Type B pancreatic cell (in vitro differentiated cells): ENCODE results near the gene ZNF70. TPM values are rescaled to one million over a fixed set of nuclear protein-coding genes. Genes with fewer than 3 reads are reported as not detected.

ENCODE experiments used
- DNase-seq: peaks from one replicate; pipeline ENCODE4 v3.0.0; 2021; ENCODE audit warnings: mixed read lengths; ENCODE audit not compliant: unreplicated experiment; ENCODE audit errors: extremely low spot score
- H3K27ac Mint-ChIP-seq: 2 replicates; pipeline ENCODE4 v1.8.0; 2021; ENCODE audit warnings: mild to moderate bottlenecking, mixed read lengths
- H3K27me3 Mint-ChIP-seq: 2 replicates; pipeline ENCODE4 v1.8.0; 2021; ENCODE audit warnings: mixed read lengths
- H3K36me3 Mint-ChIP-seq: 2 replicates; pipeline ENCODE4 v1.8.0; 2021; ENCODE audit warnings: mixed read lengths
- H3K4me1 Mint-ChIP-seq: one replicate; pipeline ENCODE4 v1.8.0; 2021; ENCODE audit warnings: mixed read lengths; ENCODE audit not compliant: unreplicated experiment
- H3K4me3 Mint-ChIP-seq: 2 replicates; pipeline ENCODE4 v1.8.0; 2021; ENCODE audit warnings: mild to moderate bottlenecking, mixed read lengths
- H3K9me3 Mint-ChIP-seq: 2 replicates; pipeline ENCODE4 v1.8.0; 2021; ENCODE audit warnings: mixed read lengths
- total RNA-seq: library from RNA; stranded (reverse); gene quantifications from 2 replicates; pipeline ENCODE4 v1.2.1, GENCODE V29; 2021; ENCODE audit warnings: low replicate concordance
- TF ChIP-seq, protein P1 (sequence below): fragments of 200-600 bp; sonication (generic); conservative IDR thresholded peaks from 2 replicates; pipeline ENCODE4 v1.5.0; 2021; ENCODE audit warnings: antibody characterized with exemption, mild to moderate bottlenecking

ZNF70 gene
- total RNA-seq, 1 donor from 2014 or later: 12.3 TPM

DNA sequence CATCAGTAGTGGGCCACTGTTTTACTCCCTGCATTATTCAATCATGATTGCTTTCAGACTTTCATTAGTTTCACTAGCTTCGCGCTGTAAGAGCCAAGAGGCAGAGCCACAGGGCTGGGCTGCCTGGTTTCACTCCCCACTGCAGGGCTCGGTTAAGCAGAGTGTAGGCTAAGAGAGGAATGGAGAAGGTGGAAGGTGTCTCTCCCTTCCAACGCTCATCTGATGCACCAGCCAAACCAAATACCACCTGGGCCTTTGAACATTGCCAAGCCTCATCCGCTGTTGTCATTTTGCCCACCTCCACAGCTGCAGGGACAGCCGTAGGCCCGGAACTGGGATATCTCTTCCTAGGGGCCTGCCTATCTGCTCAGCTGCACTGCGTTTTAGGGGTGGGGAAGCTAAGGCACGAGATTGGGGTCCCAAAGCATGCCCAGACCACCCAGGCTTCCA is 35.4 kb upstream of the ZNF70 start:
- H3K4me3 Mint-ChIP-seq: peak overlapping the region; percentile 95
- H3K9me3 Mint-ChIP-seq: no peaks in the 10 kb centered on the region
- H3K4me1 Mint-ChIP-seq: peaks cover 35% of the 10 kb centered on the region
- no peaks in the 10 kb centered on the region for H3K27me3 Mint-ChIP-seq
- H3K36me3 Mint-ChIP-seq: peaks cover 6% of the 10 kb centered on the region
- H3K27ac Mint-ChIP-seq: peak overlapping the region; percentile 91
- DNase-seq: no peak
- TF ChIP-seq, protein P1, sequence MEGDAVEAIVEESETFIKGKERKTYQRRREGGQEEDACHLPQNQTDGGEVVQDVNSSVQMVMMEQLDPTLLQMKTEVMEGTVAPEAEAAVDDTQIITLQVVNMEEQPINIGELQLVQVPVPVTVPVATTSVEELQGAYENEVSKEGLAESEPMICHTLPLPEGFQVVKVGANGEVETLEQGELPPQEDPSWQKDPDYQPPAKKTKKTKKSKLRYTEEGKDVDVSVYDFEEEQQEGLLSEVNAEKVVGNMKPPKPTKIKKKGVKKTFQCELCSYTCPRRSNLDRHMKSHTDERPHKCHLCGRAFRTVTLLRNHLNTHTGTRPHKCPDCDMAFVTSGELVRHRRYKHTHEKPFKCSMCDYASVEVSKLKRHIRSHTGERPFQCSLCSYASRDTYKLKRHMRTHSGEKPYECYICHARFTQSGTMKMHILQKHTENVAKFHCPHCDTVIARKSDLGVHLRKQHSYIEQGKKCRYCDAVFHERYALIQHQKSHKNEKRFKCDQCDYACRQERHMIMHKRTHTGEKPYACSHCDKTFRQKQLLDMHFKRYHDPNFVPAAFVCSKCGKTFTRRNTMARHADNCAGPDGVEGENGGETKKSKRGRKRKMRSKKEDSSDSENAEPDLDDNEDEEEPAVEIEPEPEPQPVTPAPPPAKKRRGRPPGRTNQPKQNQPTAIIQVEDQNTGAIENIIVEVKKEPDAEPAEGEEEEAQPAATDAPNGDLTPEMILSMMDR: no peak

DNA sequence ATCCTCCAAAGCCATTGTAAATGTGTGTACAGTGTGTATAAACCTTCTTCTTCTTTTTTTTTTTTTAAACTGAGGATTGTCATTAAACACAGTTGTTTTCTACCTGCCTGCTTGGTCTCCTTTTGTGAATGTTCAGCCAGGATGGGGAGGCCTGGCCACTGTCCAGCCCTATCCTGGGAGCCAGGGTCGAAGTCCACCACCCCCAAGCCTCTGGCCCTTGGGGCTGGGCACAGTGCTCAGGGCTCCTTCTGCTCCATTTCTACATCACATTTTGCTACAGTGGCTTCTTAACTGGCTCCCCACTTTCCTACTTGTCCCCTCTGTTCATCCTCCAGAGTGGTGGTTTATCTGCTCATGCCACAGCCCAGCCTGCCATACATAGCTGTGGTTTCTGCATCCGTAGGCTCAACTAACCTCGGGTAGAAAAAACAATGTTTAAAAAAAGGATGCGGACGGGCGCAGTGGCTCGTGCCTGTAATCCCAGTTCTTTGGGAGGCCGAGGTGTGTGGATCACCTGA is 33.4 kb upstream of the ZNF70 start:
- TF ChIP-seq, protein P1: no peak
- DNase-seq: no peak
- Mint-ChIP-seq H3K4me3 (peak overlapping the region; percentile 19), H3K4me1 (peaks cover 27% of the 10 kb centered on the region), H3K27ac (no peak overlapping the region), H3K9me3 (no peaks in the 10 kb centered on the region), H3K36me3 (no peaks in the 10 kb centered on the region), H3K27me3 (no peaks in the 10 kb centered on the region)

DNA sequence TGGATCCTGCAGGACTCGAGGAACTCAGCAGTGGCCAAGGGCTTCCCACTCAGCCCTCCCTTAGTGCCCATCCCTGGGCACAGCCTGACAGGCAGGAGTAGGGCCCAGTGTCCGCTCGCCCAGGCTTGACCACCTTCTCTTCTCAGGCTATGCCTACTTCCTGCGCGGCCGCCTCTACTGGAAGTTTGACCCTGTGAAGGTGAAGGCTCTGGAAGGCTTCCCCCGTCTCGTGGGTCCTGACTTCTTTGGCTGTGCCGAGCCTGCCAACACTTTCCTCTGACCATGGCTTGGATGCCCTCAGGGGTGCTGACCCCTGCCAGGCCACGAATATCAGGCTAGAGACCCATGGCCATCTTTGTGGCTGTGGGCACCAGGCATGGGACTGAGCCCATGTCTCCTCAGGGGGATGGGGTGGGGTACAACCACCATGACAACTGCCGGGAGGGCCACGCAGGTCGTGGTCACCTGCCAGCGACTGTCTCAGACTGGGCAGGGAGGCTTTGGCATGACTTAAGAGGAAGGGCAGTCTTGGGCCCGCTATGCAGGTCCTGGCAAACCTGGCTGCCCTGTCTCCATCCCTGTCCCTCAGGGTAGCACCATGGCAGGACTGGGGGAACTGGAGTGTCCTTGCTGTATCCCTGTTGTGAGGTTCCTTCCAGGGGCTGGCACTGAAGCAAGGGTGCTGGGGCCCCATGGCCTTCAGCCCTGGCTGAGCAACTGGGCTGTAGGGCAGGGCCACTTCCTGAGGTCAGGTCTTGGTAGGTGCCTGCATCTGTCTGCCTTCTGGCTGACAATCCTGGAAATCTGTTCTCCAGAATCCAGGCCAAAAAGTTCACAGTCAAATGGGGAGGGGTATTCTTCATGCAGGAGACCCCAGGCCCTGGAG is 32.6 kb upstream of the ZNF70 start:
- H3K4me1 Mint-ChIP-seq: peaks cover 25% of the 10 kb centered on the region
- DNase-seq: no peak
- H3K36me3 Mint-ChIP-seq: no peaks in the 10 kb centered on the region
- no peak overlapping the region for H3K27ac Mint-ChIP-seq
- H3K4me3 Mint-ChIP-seq: no peak overlapping the region
- no peaks in the 10 kb centered on the region for H3K27me3 Mint-ChIP-seq
- H3K9me3 Mint-ChIP-seq: no peaks in the 10 kb centered on the region
- TF ChIP-seq, protein P1: no peak

DNA sequence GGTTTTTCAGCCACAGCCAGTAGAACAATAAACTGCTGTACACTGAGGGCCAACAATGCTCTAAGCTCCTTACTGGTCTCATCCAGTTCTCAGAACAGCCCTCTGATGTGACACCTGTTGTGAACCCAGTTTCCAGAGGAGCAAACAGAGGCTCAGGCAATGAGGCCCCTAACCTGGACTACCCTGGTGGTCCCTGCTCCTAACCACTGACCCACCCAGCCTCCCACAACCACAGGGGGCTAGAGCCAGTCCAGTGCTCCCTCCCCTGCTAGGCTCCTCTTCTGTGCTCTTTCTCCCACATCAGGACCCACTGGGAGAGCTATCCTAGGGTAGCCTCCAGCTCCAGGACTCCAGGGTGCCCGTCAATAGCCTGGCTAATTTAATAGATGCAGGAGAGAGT is 31.8 kb upstream of the ZNF70 start:
- H3K4me3 Mint-ChIP-seq: no peak overlapping the region
- peaks cover 20% of the 10 kb centered on the region for H3K4me1 Mint-ChIP-seq
- no peak overlapping the region for H3K27ac Mint-ChIP-seq
- DNase-seq: no peak
- H3K9me3 Mint-ChIP-seq: no peaks in the 10 kb centered on the region
- no peaks in the 10 kb centered on the region for H3K27me3 Mint-ChIP-seq
- TF ChIP-seq, protein P1: no peak
- no peaks in the 10 kb centered on the region for H3K36me3 Mint-ChIP-seq

DNA sequence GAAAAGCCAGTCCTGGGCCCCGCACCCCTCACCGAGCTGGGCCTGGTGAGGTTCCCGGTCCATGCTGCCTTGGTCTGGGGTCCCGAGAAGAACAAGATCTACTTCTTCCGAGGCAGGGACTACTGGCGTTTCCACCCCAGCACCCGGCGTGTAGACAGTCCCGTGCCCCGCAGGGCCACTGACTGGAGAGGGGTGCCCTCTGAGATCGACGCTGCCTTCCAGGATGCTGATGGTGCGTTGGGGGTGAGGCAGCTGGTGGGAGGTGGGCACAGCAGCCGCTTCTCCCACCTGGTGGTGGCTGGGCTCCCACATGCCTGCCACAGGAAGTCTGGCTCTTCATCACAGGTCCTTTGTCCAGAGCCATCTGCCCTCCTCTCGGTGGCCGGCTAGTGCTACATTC is 31.3 kb upstream of the ZNF70 start:
- TF ChIP-seq, protein P1: no peak
- Mint-ChIP-seq H3K27me3 (no peaks in the 10 kb centered on the region), H3K4me1 (peaks cover 16% of the 10 kb centered on the region), H3K4me3 (no peak overlapping the region), H3K27ac (no peak overlapping the region), H3K36me3 (no peaks in the 10 kb centered on the region), H3K9me3 (no peaks in the 10 kb centered on the region)
- no peak for DNase-seq
